PFSK-1 (cell line): ENCODE results near the gene LCOR.

Source experiments
- FOXP2 ChIP-seq: optimal IDR thresholded peaks from 2 replicates; pipeline ENCODE3; 2011; ENCODE audit warnings: borderline replicate concordance, control low read depth, inconsistent platforms; ENCODE audit not compliant: insufficient read depth; ENCODE audit errors: extremely low read length, extremely low read depth
- POLR2AphosphoS5 ChIP-seq: IDR thresholded peaks from 2 replicates; pipeline ENCODE4 v1.6.1; 2012; ENCODE audit warnings: low read depth, mild to moderate bottlenecking, control low read depth, low read length, moderate library complexity
- REST ChIP-seq, 2 experiments: IDR thresholded peaks; 2 replicates each; pipeline versions ENCODE4 v1.6.1 to v1.8.0; 2011 to 2012; ENCODE audit warnings: low read depth in 2 of 2, low read length in 2 of 2, control low read depth in 1 of 2, inconsistent platforms in 1 of 2, mild to moderate bottlenecking in 1 of 2, moderate library complexity in 1 of 2; ENCODE audit not compliant: insufficient read depth in 1 of 2
- SIN3A ChIP-seq: IDR thresholded peaks from 2 replicates; pipeline ENCODE4 v1.6.1; 2012; ENCODE audit warnings: mild to moderate bottlenecking, low read length, moderate library complexity, borderline replicate concordance; ENCODE audit not compliant: insufficient read depth
- TAF1 ChIP-seq: IDR thresholded peaks from 2 replicates; pipeline ENCODE4 v1.6.1; 2012; ENCODE audit warnings: low read length, control low read depth, borderline replicate concordance; ENCODE audit not compliant: insufficient read depth

- TF ChIP-seq POLR2AphosphoS5 (no peak), REST (IDR thresholded peaks at IDR 0.05; ENCODE audit: insufficient read depth in 1 of 2, low read depth in 2 of 2, low read length in 2 of 2) (no peak), SIN3A (no peak), TAF1 (no peak), FOXP2 (no peak)
Measured at GRCh38 chr10:97011397-97011796, 179.3 kb downstream of the LCOR start.
